Activated T-helper 17 cell treated with anti-CD3 and anti-CD28 coated beads, Interleukin-2, amount 50 U/mL, for 72 hours (primary cell): ENCODE measurements around the gene NLGN4X. TPM values are rescaled to one million over a fixed set of nuclear protein-coding genes. Genes with fewer than 3 reads are reported as not detected.

Experiments used
- ATAC-seq: fragments of 150-1000 bp; cut with Tn5 transposase; replicated peaks from 2 replicates; pipeline ENCODE4 v1.10.0; 2021; ENCODE audit warnings: mild to moderate bottlenecking, moderate library complexity
- H3K27ac Mint-ChIP-seq: one replicate; pipeline ENCODE4 v1.8.0; 2022; ENCODE audit warnings: mixed read lengths
- H3K27me3 Mint-ChIP-seq: one replicate; pipeline ENCODE4 v1.8.0; 2022; ENCODE audit warnings: mixed read lengths
- H3K36me3 Mint-ChIP-seq: one replicate; pipeline ENCODE4 v1.8.0; 2022; ENCODE audit warnings: low read depth, mild to moderate bottlenecking, mixed read lengths
- H3K4me1 Mint-ChIP-seq: one replicate; pipeline ENCODE4 v1.8.0; 2022; ENCODE audit warnings: mixed read lengths
- H3K4me3 Mint-ChIP-seq: one replicate; pipeline ENCODE4 v1.8.0; 2022; ENCODE audit warnings: mild to moderate bottlenecking, mixed read lengths
- H3K9me3 Mint-ChIP-seq: one replicate; pipeline ENCODE4 v1.8.0; 2022; ENCODE audit warnings: mixed read lengths
- total RNA-seq, 2 donors: library from RNA; stranded (reverse); gene quantifications; one replicate each; pipeline ENCODE4 v1.2.3, GENCODE V29; 2022

NLGN4X gene
- total RNA-seq: not detected

- H3K4me1 Mint-ChIP-seq: no peaks in the 10 kb centered on the region
- H3K9me3 Mint-ChIP-seq: no peaks in the 10 kb centered on the region
- ATAC-seq: no peak
- no peak within 1 kb of the TSS for H3K27ac Mint-ChIP-seq
- peaks cover 21% of the 10 kb centered on the region for H3K27me3 Mint-ChIP-seq
- no peak within 1 kb of the TSS for H3K4me3 Mint-ChIP-seq
- H3K36me3 Mint-ChIP-seq: no peaks in the 10 kb centered on the region
These were observed at the start of gene NLGN4X for GRCh38 chrX:6228720-6229119. Gene NLGN4X, minus strand, starts transcription at chrX:6228867. Its CDS starts 77,401 bp downstream, at chrX:6151466.

- Mint-ChIP-seq H3K27me3 (no peaks in the 10 kb centered on the region), H3K9me3 (no peaks in the 10 kb centered on the region), H3K4me3 (no peak overlapping the region), H3K4me1 (no peaks in the 10 kb centered on the region), H3K36me3 (no peaks in the 10 kb centered on the region), H3K27ac (no peak overlapping the region)
- no peak for ATAC-seq
These were observed 37.4 kb upstream of the NLGN4X start for GRCh38 chrX:6266041-6266440.

- Mint-ChIP-seq H3K9me3 (no peaks in the 10 kb centered on the region), H3K27ac (no peak overlapping the region), H3K27me3 (no peaks in the 10 kb centered on the region), H3K4me3 (no peak overlapping the region), H3K4me1 (no peaks in the 10 kb centered on the region), H3K36me3 (no peaks in the 10 kb centered on the region)
- ATAC-seq: no peak
These were observed 34.3 kb upstream of the NLGN4X start for GRCh38 chrX:6262959-6263358.

GRCh38 chrX:6257025-6257424 is 28.4 kb upstream of the NLGN4X start:
- no peak overlapping the region for H3K27ac Mint-ChIP-seq
- no peaks in the 10 kb centered on the region for H3K36me3 Mint-ChIP-seq
- no peaks in the 10 kb centered on the region for H3K9me3 Mint-ChIP-seq
- H3K27me3 Mint-ChIP-seq: no peaks in the 10 kb centered on the region
- no peak for ATAC-seq
- H3K4me1 Mint-ChIP-seq: no peaks in the 10 kb centered on the region
- H3K4me3 Mint-ChIP-seq: no peak overlapping the region

GRCh38 chrX:6244666-6245065 is 16.0 kb upstream of the NLGN4X start:
- no peak for ATAC-seq
- H3K4me1 Mint-ChIP-seq: no peaks in the 10 kb centered on the region

GRCh38 chrX:6238576-6238975 is 9.9 kb upstream of the NLGN4X start:
- no peak overlapping the region for H3K27ac Mint-ChIP-seq
- H3K4me1 Mint-ChIP-seq: no peaks in the 10 kb centered on the region
- no peaks in the 10 kb centered on the region for H3K36me3 Mint-ChIP-seq
- no peaks in the 10 kb centered on the region for H3K27me3 Mint-ChIP-seq
- no peak overlapping the region for H3K4me3 Mint-ChIP-seq
- H3K9me3 Mint-ChIP-seq: no peaks in the 10 kb centered on the region
- ATAC-seq: no peak

More at GRCh38 chrX:6244666-6245065, 16.0 kb upstream of the NLGN4X start:
- no peaks in the 10 kb centered on the region for H3K9me3 Mint-ChIP-seq
- H3K4me3 Mint-ChIP-seq: no peak overlapping the region
- H3K27me3 Mint-ChIP-seq: no peaks in the 10 kb centered on the region
- H3K36me3 Mint-ChIP-seq: no peaks in the 10 kb centered on the region
- H3K27ac Mint-ChIP-seq: no peak overlapping the region

- ATAC-seq: no peak
- H3K9me3 Mint-ChIP-seq: no peaks in the 10 kb centered on the region
These were observed 732 bp downstream of the NLGN4X start for GRCh38 chrX:6227935-6228334.

GRCh38 chrX:6227453-6227835 is 1.2 kb downstream of the NLGN4X start:
- Mint-ChIP-seq H3K4me1 (no peaks in the 10 kb centered on the region), H3K4me3 (no peak overlapping the region), H3K27me3 (peaks cover 21% of the 10 kb centered on the region), H3K36me3 (no peaks in the 10 kb centered on the region), H3K27ac (no peak overlapping the region), H3K9me3 (no peaks in the 10 kb centered on the region)
- ATAC-seq: no peak

More at GRCh38 chrX:6227935-6228334, 732 bp downstream of the NLGN4X start:
- Mint-ChIP-seq H3K36me3 (no peaks in the 10 kb centered on the region), H3K4me1 (no peaks in the 10 kb centered on the region), H3K27me3 (peaks cover 21% of the 10 kb centered on the region), H3K4me3 (no peak overlapping the region), H3K27ac (no peak overlapping the region)

- Mint-ChIP-seq H3K4me3 (no peak overlapping the region), H3K9me3 (no peaks in the 10 kb centered on the region), H3K27me3 (peaks cover 21% of the 10 kb centered on the region), H3K36me3 (no peaks in the 10 kb centered on the region), H3K27ac (no peak overlapping the region), H3K4me1 (no peaks in the 10 kb centered on the region)
- ATAC-seq: no peak
These were observed 1.8 kb downstream of the NLGN4X start for GRCh38 chrX:6226596-6227452.

GRCh38 chrX:6225911-6226595 is 2.6 kb downstream of the NLGN4X start:
- Mint-ChIP-seq H3K4me1 (no peaks in the 10 kb centered on the region), H3K27me3 (peaks cover 21% of the 10 kb centered on the region), H3K4me3 (no peak overlapping the region), H3K36me3 (no peaks in the 10 kb centered on the region), H3K9me3 (no peaks in the 10 kb centered on the region), H3K27ac (no peak overlapping the region)
- ATAC-seq: no peak

GRCh38 chrX:6225288-6225910 is 3.3 kb downstream of the NLGN4X start:
- Mint-ChIP-seq H3K36me3 (no peaks in the 10 kb centered on the region), H3K9me3 (no peaks in the 10 kb centered on the region), H3K27ac (no peak overlapping the region), H3K4me1 (no peaks in the 10 kb centered on the region), H3K27me3 (peaks cover 16% of the 10 kb centered on the region), H3K4me3 (no peak overlapping the region)
- no peak for ATAC-seq

- Mint-ChIP-seq H3K9me3 (no peaks in the 10 kb centered on the region), H3K4me3 (no peak overlapping the region), H3K36me3 (no peaks in the 10 kb centered on the region), H3K27ac (no peak overlapping the region), H3K4me1 (no peaks in the 10 kb centered on the region), H3K27me3 (peaks cover 8% of the 10 kb centered on the region)
- ATAC-seq: no peak
These were observed 5.2 kb downstream of the NLGN4X start for GRCh38 chrX:6223516-6223915.

GRCh38 chrX:6210230-6210629 is 18.4 kb downstream of the NLGN4X start:
- no peak for ATAC-seq
- Mint-ChIP-seq H3K9me3 (no peaks in the 10 kb centered on the region), H3K4me1 (no peaks in the 10 kb centered on the region), H3K27me3 (no peaks in the 10 kb centered on the region), H3K27ac (no peak overlapping the region), H3K4me3 (no peak overlapping the region), H3K36me3 (no peaks in the 10 kb centered on the region)

- no peak overlapping the region for H3K27ac Mint-ChIP-seq
- ATAC-seq: no peak
These were observed 25.0 kb downstream of the NLGN4X start for GRCh38 chrX:6203462-6204215.

More at GRCh38 chrX:6203462-6204215, 25.0 kb downstream of the NLGN4X start:
- Mint-ChIP-seq H3K27me3 (no peaks in the 10 kb centered on the region), H3K36me3 (no peaks in the 10 kb centered on the region), H3K9me3 (no peaks in the 10 kb centered on the region), H3K4me3 (no peak overlapping the region), H3K4me1 (no peaks in the 10 kb centered on the region)
